HG02884 (cell line): Measurements from ENCODE around the gene CLCA2.

Source experiments
- ATAC-seq: cut with Tn5 transposase; IDR thresholded peaks from one replicate; pipeline ENCODE4 v1.9.1; 2021; ENCODE audit warnings: mild to moderate bottlenecking, moderate library complexity; ENCODE audit not compliant: unreplicated experiment

Gene CLCA2

GRCh38 chr1:86470859-86471258 lies 46.9 kb downstream of the CLCA2 start:
- ATAC-seq, result peak; percentile 67

GRCh38 chr1:86471291-86471690 lies 47.3 kb downstream of the CLCA2 start:
- ATAC-seq, result no peak

- no peak for ATAC-seq
Observed at GRCh38 chr1:86472152-86472551, 48.2 kb downstream of the CLCA2 start.

GRCh38 chr1:86472767-86473166 lies 48.8 kb downstream of the CLCA2 start:
- ATAC-seq, result peak; percentile 42

- ATAC-seq, result no peak
Observed at GRCh38 chr1:86477256-86477655, 53.3 kb downstream of the CLCA2 start.

GRCh38 chr1:86477682-86478081 lies 53.7 kb downstream of the CLCA2 start:
- ATAC-seq, result no peak

GRCh38 chr1:86478416-86479156 lies 54.6 kb downstream of the CLCA2 start:
- no peak for ATAC-seq

GRCh38 chr1:86481966-86482365 lies 58.0 kb downstream of the CLCA2 start:
- ATAC-seq, result no peak

- ATAC-seq, result no peak
Observed at GRCh38 chr1:86487131-86487810, 63.3 kb downstream of the CLCA2 start.

GRCh38 chr1:86487811-86488141 lies 63.8 kb downstream of the CLCA2 start:
- ATAC-seq, result no peak

GRCh38 chr1:86489242-86489878 lies 65.4 kb downstream of the CLCA2 start:
- ATAC-seq, result no peak

GRCh38 chr1:86491171-86491950 lies 67.4 kb downstream of the CLCA2 start:
- no peak for ATAC-seq

GRCh38 chr1:86498281-86498680 lies 74.3 kb downstream of the CLCA2 start:
- no peak for ATAC-seq

GRCh38 chr1:86499987-86500593 lies 76.1 kb downstream of the CLCA2 start:
- no peak for ATAC-seq

- no peak for ATAC-seq
Observed at GRCh38 chr1:86500714-86501113, 76.7 kb downstream of the CLCA2 start.

- peak; percentile 69 for ATAC-seq
Observed at GRCh38 chr1:86502125-86502646, 78.2 kb downstream of the CLCA2 start.

- no peak for ATAC-seq
Observed at GRCh38 chr1:86502721-86503405, 78.9 kb downstream of the CLCA2 start.

- no peak for ATAC-seq
Observed at GRCh38 chr1:86503406-86504136, 79.6 kb downstream of the CLCA2 start.

- no peak for ATAC-seq
Observed at GRCh38 chr1:86504137-86504479, 80.1 kb downstream of the CLCA2 start.
